A673 (cell line): ENCODE measurements around the gene NDP. TPM values are rescaled to one million over a fixed set of nuclear protein-coding genes. Genes with fewer than 3 reads are reported as not detected.

Source experiments
- BruUV-seq: library from RNA; stranded (reverse); fragments of 400-500 nt; replicated peaks from 2 replicates; lab custom pipeline; 2021; lab: Mats Ljungman, UMichigan
- CTCF ChIA-PET: fragments of 300-600 bp; sonication (Branson Sonifier 250); formaldehyde crosslinking; loops from one replicate; lab custom pipeline; 2022; ENCODE audit warnings: antibody characterized with exemption; lab: Charles Lee
- POLR2A ChIA-PET: fragments of 300-600 bp; sonication (Branson Sonifier 250); formaldehyde crosslinking; loops from one replicate; lab custom pipeline; 2022; ENCODE audit warnings: antibody characterized with exemption; ENCODE audit not compliant: low non-redundant PET; lab: Charles Lee
- DNase-seq: peaks from one replicate; pipeline ENCODE4 v3.0.0-alpha.2; 2015; ENCODE audit warnings: low spot score
- H3K27ac ChIP-seq: fragments of 200-600 bp; sonication (generic); 2 replicates; pipeline ENCODE4 v1.5.1; 2016; ENCODE audit warnings: mixed run types, low read depth, mild to moderate bottlenecking, mixed read lengths, antibody characterized with exemption, low read length; ENCODE audit not compliant: poor library complexity, severe bottlenecking
- H3K27me3 ChIP-seq: fragments of 200-600 bp; sonication (generic); replicated peaks from 2 replicates; pipeline ENCODE4 v1.6.1; 2017; ENCODE audit warnings: mixed run types, low read depth, mild to moderate bottlenecking, mixed read lengths, antibody characterized with exemption, low read length; ENCODE audit not compliant: insufficient read depth, poor library complexity
- H3K36me3 ChIP-seq: fragments of 200-600 bp; sonication (generic); 2 replicates; pipeline ENCODE4 v1.6.1; 2016; ENCODE audit warnings: mixed run types, mild to moderate bottlenecking, mixed read lengths, antibody characterized with exemption, low read length; ENCODE audit not compliant: insufficient read depth, poor library complexity, severe bottlenecking
- H3K4me1 ChIP-seq: fragments of 200-600 bp; sonication (generic); 2 replicates; pipeline ENCODE4 v1.6.1; 2017; ENCODE audit warnings: mixed run types, mild to moderate bottlenecking, mixed read lengths, antibody characterized with exemption, low read length; ENCODE audit not compliant: insufficient read depth, poor library complexity, severe bottlenecking
- H3K4me3 ChIP-seq: fragments of 200-600 bp; sonication (generic); 2 replicates; pipeline ENCODE4 v1.5.1; 2016; ENCODE audit warnings: low read depth, mixed run types, mild to moderate bottlenecking, mixed read lengths, low read length; ENCODE audit not compliant: poor library complexity, severe bottlenecking
- H3K9me3 ChIP-seq: fragments of 200-600 bp; sonication (generic); 2 replicates; pipeline ENCODE4 v1.6.1; 2016; ENCODE audit warnings: mixed run types, low read depth, mild to moderate bottlenecking, mixed read lengths, antibody characterized with exemption, low read length; ENCODE audit not compliant: poor library complexity, severe bottlenecking
- EZH2 ChIP-seq: fragments of 200-600 bp; sonication (generic); IDR thresholded peaks from 2 replicates; pipeline ENCODE4 v1.6.1; 2017; ENCODE audit warnings: borderline replicate concordance, low read depth, mild to moderate bottlenecking, mixed read lengths, antibody characterized with exemption, low read length; ENCODE audit not compliant: poor library complexity, severe bottlenecking
- intact Hi-C: fragments of 100-400 bp; cut with micrococcal nuclease; formaldehyde crosslinking; loops from one replicate; pipeline ENCODE4 v1.10.0; 2022; ENCODE audit not compliant: unreplicated experiment
- total RNA-seq: library from RNA; stranded (reverse); gene quantifications from 2 replicates; pipeline ENCODE4 v1.2.3, GENCODE V29; 2021
- TF ChIP-seq, protein P1 (sequence below): fragments of 300-800, 200-600 bp; sonication (generic); conservative IDR thresholded peaks from 2 replicates; pipeline ENCODE4 v1.5.1; 2017; ENCODE audit warnings: low read depth, mild to moderate bottlenecking, antibody characterized with exemption, low read length, moderate library complexity, mixed read lengths

Gene NDP
- total RNA-seq, 1 experiment from 2014 or later = not detected

DNA sequence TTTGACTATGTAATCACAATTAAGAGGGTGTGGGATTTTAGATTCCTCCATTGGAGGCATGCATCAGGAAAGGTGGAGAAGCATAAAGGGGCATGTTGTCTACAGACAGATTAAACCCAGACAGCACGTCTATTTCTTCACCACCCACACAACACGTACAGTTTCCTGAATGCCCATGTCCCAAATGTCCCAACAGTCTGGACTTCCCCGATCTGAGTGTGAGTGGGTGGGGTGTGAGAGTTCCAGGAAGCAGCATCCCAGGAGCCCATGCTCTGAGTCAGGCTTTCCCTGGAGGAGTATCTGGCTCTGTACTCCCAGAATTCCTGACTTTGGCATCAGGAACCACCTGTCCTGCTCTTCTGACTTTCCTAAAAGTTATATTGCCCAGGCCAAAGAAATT is 30.8 kb upstream of the NDP start:
- H3K4me3 ChIP-seq = no peak overlapping the region
- H3K27ac ChIP-seq = no peak overlapping the region
- H3K4me1 ChIP-seq = no peaks in the 10 kb centered on the region
- H3K27me3 ChIP-seq = peaks cover 11% of the 10 kb centered on the region
- no peaks in the 10 kb centered on the region for H3K36me3 ChIP-seq
- POLR2A ChIA-PET = no interaction called here
- CTCF ChIA-PET = no interaction called here
- DNase-seq = no peak
- intact Hi-C loops = no loop called here
- no peaks in the 10 kb centered on the region for H3K9me3 ChIP-seq
- BruUV-seq = no TSS peak
- TF ChIP-seq, protein P1, sequence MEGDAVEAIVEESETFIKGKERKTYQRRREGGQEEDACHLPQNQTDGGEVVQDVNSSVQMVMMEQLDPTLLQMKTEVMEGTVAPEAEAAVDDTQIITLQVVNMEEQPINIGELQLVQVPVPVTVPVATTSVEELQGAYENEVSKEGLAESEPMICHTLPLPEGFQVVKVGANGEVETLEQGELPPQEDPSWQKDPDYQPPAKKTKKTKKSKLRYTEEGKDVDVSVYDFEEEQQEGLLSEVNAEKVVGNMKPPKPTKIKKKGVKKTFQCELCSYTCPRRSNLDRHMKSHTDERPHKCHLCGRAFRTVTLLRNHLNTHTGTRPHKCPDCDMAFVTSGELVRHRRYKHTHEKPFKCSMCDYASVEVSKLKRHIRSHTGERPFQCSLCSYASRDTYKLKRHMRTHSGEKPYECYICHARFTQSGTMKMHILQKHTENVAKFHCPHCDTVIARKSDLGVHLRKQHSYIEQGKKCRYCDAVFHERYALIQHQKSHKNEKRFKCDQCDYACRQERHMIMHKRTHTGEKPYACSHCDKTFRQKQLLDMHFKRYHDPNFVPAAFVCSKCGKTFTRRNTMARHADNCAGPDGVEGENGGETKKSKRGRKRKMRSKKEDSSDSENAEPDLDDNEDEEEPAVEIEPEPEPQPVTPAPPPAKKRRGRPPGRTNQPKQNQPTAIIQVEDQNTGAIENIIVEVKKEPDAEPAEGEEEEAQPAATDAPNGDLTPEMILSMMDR = no peak
- no peak for TF ChIP-seq EZH2

DNA sequence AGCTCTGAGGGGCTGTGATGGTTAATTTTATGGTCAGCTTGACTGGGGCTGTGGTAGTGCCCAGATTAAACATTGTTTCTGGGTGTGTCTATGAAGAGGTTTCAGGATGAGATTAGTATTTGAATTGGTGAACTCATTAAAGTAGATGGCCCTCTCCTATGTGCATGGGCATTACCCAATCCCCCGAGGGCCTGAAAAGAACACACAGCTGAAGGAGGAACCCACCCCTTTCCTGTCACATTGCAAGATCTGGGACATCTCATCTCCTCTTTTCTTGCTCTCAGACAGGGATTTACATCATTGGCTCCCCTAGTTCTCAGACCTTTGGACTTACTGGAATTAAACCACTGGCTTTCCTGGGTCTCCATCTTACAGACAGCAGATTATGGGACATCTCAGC is 29.4 kb upstream of the NDP start:
- Histone ChIP-seq H3K27ac (no peak overlapping the region), H3K4me3 (no peak overlapping the region), H3K36me3 (no peaks in the 10 kb centered on the region), H3K4me1 (no peaks in the 10 kb centered on the region), H3K9me3 (no peaks in the 10 kb centered on the region), H3K27me3 (peaks cover 11% of the 10 kb centered on the region)
- BruUV-seq = no TSS peak
- CTCF ChIA-PET = no interaction called here
- TF ChIP-seq EZH2 = no peak
- TF ChIP-seq, protein P1 = no peak
- POLR2A ChIA-PET = no interaction called here
- intact Hi-C loops = no loop called here
- DNase-seq = peak; percentile 19

GRCh38 chrX:43998374-43998773 is 25.2 kb upstream of the NDP start:
- ChIA-PET CTCF (no interaction called here), POLR2A (no interaction called here)
- intact Hi-C loops = no loop called here
- Histone ChIP-seq H3K4me1 (no peaks in the 10 kb centered on the region), H3K27ac (no peak overlapping the region), H3K27me3 (peaks cover 5% of the 10 kb centered on the region), H3K4me3 (no peak overlapping the region), H3K9me3 (no peaks in the 10 kb centered on the region), H3K36me3 (no peaks in the 10 kb centered on the region)
- TF ChIP-seq EZH2 = no peak
- TF ChIP-seq, protein P1 = no peak
- DNase-seq = no peak
- no TSS peak for BruUV-seq
